ENCODE data around the gene NCOA6.
"Not testable (repeated sequence)": the region's sequence is repeated elsewhere in the genome, so short reads cannot be mapped to it uniquely, and the experiment has no call there.

NCOA6 gene

DNA sequence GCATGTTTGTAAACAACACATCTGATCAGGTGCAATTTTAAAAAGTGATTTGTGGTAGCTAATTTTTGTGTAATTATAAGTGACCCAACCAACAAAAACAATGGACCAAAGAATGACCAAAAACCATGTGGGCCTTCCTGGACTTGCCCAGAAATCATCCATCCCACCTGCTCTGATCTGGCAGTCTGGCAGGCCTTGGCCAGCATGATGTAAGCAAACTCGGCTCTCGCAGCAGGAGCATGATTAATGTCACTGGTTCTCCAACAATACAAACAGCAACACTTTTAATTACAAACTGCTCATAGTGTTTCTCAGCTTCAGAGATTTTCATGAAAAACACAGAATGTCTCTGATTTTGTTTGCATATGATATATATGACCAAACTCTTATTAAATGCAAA lies 105.2 kb downstream of the NCOA6 start:
- DNase-seq (ENCODE audit: low read depth in 2 of 2) = no peak

DNA sequence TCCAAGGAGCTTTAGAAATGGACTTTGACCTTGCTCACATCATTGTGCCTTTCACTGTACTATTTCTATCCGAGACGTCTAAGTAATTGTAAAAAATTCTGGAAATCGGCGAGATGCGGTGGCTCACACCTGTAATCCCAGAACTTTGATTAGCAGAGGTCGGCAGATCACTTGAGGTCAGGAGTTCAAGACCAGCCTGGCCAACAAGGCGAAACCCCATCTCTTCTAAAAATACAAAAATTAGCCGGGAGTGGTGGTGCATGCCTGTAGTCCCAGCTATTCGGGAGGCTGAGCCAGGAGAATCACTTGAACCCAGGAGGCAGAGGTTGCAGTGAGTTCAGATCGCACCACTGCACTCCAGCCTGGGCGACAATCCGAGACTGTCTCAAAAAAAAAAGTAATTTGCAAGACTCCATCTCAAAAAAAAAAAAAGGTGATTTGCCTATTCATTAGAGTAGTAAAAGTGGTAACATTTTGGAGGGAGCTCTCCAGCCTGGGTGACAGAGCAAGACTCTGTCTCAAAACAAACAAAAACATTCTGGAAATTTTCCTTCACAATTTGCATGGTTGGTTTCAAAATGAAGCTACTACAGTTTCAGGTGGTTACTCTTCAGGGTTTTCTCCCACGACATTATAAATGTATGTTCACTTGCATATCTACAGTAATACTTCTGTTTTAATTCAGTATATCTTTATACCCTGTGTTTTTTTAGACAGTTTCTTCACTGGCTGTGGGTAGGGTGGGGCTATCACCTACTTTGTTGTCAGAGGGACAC lies 106.0 kb downstream of the NCOA6 start:
- not testable (repeated sequence) for DNase-seq (ENCODE audit: low read depth in 2 of 2)

DNA sequence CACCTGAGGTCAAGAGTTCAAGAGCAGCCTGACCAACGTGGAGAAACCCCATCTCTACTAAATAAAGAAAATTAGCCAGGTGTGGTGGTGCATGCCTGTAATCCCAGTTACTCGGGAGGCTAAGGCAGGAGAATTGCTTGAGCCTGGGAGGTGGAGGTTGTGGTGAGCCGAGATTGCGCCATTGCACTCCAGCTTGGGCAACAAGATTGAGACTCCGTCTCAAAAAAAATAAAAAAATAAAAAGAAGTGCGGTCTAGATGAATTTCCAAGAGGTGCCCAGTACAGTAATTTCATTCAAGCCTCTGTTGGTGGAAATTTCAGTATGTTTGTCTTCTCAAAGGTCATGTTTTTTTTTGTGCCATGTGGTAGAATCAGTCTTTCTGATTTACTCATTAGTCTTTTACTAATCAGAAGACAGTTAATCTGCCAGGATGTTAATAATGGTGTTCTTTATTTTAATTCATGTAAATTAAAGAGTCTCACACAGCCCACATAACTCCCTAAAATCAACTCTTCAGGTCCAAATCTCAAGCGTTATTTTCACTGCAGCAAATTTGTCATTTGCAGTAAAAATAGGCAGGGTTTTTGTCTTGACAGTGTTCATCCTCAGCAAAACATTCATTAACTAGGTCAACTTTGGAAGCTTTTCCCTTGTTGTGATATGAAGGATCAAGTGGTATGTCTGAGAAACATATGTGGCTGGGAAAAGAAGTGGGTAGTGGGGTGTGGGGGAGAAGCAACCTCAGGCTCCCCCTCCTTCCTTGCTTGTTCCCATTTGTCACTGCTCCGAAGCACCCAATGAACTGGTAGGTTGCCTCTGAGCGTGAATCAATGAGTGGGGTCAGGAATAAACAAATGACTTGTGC lies 108.0 kb downstream of the NCOA6 start:
- no peak for DNase-seq (ENCODE audit: low read depth in 2 of 2)

DNA sequence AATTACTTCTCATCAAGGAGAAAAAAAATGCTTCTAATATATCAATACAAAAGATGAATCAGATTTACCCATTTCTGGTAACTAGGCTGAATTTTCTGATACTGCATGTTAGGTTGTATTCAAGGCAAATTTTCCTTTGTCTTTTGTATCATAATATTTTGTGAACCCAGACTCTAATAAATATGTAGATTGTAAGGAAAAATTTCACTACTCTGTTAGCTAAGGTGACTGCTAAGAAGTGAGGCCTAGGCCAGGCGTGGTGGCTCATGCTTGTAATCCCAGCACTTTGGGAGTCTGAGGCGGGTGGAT lies 108.6 kb downstream of the NCOA6 start:
- DNase-seq (ENCODE audit: low read depth in 2 of 2) = no peak

DNA sequence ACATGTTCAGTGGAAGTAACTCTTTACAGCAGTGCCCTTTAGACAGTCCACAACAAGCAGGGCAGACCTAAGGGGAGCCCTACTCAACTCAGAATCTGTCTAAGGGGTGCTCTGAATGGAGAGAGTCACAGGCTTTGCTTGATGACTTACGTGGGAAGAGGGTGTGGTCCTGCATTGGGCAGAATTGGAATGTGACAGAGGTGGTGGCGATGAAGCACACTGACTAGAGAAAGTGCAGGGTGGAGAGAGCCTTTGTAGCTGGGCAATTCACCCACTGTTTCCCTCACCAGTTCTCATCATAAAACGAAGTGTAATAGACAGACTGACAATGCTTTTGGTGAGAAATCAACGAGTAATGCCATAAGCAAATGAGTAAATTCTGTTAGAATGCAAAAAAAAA lies 110.1 kb downstream of the NCOA6 start:
- no peak for DNase-seq (ENCODE audit: low read depth in 2 of 2)

DNA sequence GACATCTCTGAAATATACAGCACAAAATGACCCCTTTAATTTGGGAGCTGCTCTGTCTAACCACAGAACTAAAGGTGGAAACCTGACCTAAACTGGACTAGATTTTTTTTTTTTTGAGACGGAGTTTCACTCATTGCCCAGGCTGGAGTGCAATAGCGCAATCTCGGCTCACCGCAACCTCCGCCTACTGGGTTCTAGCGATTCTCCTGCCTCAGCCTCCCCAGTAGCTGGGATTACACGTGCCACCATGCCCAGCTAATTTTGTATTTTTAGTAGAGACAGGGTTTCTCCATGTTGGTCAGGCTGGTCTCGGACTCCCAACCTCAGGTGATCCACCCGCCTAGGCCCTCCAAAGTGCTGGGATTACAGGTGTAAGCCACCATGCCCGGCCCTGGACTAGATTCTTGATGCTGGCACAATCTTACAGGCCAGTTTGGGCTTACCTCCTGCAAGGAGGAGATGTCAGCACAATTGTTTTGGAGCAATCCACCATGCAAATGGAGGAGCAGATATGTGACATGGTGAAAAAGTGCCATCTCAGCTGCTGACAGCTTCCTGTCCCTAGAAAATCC lies 111.4 kb downstream of the NCOA6 start:
- DNase-seq (ENCODE audit: low read depth in 2 of 2) = not testable (repeated sequence)

DNA sequence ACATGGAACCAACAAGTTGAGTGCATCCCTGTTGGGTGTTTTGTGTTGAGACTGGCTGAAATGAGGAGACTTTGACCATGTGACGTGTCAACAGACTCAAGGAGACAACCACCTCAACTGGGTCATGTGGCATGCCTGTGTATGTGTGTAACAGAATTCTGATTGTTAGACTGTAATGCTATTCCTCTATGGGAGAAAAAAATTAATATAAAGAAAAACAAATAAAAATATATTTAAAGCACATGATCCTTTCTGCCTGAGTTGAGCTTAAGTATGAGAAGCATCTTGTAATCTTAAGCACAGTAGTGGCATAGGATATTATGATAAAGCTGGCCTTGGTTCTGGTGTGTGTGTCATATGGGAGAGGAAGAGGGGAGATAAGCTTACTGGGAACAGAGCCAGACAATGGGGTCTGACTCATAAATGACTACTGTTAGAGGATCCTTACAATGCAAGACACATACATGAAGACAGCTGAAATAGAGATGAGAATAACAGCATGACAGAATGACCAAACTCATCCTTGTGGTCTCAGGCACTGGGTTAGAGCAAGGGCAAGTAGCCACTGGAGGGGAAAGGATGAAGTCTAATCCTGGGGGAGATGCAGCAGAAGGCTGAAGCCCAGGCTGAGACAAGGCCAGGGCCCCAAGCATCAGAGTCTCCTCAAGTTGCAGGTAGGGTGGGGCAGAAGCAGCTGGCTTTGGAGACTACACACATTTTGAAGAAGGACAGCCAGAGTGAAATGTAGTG lies 112.1 kb downstream of the NCOA6 start:
- no peak for DNase-seq (ENCODE audit: low read depth in 2 of 2)

DNA sequence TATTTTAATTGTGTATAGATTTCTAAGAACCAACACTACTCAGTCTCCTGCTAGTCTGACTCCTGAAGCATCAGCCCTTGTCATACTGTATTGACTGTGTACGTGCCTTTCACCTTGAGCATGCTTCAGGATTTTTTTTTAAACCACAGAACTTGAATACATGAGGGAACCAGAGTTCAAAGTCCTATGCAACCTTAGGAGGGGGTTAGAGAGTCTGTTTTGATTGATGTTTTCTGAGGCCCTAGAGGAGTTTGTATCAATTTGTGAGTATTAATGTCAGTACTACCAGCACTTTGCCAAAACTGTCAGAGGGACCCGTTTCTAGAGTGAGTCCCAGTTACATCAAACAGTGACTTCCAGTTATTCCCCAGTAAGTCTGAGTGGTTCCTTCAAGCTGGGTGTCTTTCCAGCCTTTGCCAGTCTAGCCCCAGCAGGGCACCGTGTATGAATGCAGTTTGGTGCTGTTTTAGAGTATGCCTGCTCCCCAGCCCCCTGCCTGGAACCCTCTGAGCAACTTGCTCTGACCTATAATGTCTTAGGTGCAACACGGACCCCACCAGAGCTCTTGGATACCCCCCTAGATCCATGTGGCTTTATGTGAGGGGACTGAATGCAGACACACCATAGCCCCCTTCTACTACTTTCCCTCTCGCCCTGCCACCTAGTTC lies 112.8 kb downstream of the NCOA6 start:
- DNase-seq (ENCODE audit: low read depth in 2 of 2) = no peak

DNA sequence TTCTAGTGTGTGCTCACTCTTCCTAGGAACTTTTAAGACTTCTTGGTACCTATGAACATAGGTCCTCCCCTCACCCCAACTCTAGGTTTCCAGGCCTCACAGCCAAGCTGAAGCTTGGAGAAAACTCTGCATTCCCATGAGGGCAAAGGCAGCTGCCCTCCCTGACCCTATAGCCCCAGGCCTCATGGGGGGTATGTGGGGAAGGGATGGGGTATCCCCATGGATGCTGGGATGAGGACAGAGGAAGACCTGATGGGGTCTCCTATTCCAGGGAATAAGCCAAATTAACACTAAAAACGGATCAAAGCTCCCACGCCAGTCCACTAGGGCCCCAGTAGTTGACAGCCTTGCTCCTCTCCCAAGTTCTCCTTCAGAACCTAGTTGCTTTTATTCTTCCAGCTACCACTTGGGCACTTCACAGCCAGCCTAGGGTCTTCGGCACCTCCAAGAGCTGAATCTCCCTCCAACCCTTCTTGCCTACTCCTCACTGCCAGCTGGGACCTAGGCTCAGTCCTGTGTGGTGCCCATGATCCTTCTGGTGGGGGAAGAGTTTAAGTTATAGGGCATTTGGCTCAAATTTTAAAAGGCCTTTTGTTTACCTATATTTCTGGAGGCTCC lies 113.5 kb downstream of the NCOA6 start:
- no peak for DNase-seq (ENCODE audit: low read depth in 2 of 2)

DNA sequence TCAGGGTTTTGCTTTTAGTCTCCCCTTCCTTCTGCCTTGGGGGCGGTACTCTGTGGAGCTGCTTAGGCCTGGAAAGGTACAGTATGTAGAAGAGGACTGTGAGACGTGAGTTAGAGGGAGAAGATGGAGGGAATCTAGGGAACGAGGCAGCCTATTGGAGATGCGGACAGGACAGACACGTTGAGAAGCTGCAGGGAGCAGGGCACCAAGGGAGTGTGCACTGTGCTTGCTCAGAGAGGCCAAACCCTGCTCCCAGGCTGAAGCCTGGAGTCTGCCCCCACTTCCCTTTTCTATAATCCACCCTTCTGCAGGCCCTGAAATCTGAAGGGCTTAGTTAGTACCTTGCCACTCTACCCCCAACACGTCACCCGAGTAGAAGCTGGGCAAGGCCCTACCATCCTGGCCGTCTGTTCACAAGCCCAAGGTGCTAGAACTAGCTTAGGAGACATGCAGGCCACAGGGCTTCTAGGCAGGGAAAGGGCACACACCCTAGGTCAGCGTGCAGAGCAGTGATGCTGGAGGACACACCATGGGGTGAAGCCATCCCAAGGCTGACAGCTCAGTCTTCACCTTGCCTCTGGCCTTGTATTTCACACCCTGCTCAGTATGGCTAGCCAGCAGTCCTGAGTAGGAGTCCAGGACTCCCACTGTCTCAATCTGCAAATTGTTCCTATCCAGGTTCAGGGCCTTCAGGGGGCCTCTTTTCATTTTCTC lies 114.4 kb downstream of the NCOA6 start:
- no peak for DNase-seq (ENCODE audit: low read depth in 2 of 2)

DNA sequence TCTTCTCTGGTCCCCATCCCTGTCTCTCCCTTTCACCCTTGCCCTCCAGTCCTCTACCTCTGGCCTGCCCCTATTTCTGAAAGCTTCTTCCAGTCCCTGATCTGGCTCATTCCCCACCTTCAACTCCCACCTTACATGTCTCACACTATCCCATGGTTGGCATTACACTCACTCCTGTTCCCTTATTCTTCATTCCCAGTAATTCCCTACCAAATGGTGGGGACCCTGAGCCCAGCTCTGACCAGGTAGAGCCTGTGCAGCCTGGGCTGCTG lies 114.9 kb downstream of the NCOA6 start:
- DNase-seq (ENCODE audit: low read depth in 2 of 2) = no peak

DNA sequence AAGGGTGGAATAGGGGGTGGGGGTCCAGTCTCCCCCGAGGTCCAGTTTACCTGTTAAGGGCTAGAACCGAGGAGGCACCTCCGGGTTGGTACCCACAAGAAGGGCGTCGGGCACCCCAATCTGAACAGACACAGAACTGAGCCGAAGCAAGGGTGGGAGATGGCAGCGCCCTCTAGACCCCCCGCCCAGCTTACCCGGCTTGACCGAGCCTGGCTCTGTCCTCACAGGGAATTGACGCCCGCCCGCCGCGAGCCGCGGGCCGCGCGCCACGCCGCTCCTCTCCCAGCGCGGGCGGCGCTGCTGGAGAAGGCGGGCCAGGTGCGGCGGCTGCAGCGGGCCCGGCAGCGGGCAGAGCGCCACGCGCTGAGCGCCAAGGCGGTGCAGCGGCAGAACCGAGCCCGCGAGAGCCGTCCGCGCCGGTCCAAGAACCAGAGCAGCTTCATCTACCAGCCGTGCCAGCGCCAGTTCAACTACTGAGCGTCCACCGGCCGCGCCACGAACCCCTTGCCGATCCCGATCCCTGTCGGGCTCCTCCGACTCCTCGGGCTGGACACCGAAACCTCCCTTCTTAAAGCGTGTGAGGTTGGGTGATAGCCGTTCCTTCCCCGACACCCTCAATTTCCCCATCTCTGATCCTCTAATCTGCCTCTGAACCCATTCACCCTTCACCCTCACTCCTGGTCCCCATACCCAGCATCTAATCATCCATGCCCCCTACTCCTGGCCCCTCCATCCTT lies 115.5 kb downstream of the NCOA6 start:
- DNase-seq (ENCODE audit: low read depth in 2 of 2) = no peak

DNA sequence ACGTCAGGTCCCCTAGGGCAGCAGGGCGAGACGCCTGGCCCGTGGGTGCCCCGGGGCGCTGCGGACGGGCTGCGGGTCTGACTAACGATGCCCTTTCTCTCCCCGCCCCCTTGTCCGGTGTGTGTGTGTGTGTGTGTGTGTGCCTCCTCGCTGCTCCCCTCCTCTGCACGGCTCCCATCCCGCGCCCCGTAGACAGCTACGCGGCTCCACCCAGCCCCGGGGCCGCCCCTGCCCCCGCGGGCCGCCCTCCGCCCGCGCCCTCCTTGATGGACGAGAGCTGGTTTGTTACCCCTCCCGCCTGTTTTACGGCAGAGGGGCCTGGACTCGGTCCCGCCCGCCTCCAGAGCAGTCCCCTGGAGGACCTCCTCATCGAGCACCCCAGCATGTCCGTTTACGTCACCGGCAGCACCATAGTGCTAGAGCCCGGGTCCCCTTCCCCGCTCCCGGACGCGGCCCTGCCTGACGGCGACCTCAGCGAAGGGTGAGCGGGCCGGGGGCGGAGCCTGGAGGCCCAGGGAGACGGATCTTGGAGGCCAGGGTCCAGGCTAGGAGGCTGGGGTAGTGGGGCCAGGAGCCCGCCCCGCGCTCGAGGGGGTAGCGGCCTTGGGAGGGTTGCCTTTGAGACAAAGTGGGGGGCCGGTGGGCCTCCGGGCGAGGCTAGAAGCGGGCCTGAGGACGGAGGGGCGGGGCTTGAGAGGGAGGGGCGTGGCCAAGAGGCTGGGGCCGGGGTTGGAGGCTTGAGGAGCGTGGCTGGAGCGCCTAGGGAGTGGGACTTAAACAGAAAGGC lies 116.2 kb downstream of the NCOA6 start:
- DNase-seq (ENCODE audit: low read depth in 2 of 2) = peak; percentile 38 to 72

DNA sequence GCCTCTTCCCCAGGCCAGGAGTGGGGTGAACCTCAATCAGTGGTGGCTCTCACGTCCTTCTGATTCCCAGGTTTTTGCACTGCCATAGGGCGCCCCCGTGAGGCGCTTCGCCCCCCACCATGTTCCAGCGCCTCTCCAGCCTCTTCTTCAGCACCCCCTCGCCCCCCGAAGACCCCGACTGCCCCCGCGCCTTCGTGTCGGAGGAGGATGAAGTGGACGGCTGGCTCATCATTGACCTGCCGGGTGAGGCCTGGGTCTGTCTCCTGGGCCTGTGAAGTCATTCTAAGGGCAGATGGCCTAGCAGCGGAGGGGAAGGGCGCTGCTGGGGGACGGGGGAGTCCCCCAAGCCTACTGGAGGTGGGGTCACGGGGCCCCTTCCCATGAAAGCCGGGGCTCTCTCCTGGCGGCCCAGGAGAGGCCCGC lies 116.8 kb downstream of the NCOA6 start:
- DNase-seq (ENCODE audit: low read depth in 2 of 2) = peak in 1 of 2 donors; percentile 33

DNA sequence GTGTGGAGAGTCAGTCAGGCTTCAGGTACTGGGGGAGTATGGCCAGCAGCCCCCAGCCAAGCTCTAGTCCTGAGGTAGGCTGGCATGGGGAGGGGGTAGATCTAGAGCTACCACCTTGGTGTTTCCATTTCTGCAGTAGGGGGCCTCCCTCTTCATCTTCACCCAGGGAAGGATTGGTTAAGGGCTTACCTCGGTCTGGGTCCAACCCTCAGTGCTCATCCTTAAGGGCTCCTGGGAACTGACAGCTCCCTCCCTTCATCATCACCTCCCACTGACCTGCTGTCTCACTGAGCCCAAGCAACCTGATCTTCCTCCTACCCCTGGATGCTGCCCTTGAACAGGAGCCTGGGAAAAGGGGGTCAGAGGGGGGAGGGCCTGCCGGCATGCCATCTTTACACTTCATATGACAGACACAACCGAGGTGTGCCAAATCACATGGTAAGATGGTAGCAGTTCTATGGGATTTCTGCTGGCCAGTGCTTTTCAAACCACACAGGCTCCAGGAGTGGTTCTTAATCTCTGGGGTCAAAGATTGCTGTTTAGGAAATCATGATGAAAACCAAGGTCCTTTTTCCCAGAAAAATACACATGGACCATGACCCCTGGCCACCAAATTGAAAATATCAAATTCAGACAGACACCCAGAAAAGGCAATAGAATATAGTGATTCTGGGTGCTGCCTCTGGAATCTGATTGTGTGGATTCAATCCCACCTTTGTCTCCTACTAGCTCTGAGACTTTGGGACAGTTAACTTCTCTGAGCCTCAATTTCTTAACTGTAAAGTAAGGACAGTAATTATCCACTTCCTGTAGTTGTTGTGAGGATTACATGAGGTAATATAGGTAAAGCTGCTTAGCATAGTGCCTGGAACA lies 118.3 kb downstream of the NCOA6 start:
- DNase-seq (ENCODE audit: low read depth in 2 of 2) = no peak

DNA sequence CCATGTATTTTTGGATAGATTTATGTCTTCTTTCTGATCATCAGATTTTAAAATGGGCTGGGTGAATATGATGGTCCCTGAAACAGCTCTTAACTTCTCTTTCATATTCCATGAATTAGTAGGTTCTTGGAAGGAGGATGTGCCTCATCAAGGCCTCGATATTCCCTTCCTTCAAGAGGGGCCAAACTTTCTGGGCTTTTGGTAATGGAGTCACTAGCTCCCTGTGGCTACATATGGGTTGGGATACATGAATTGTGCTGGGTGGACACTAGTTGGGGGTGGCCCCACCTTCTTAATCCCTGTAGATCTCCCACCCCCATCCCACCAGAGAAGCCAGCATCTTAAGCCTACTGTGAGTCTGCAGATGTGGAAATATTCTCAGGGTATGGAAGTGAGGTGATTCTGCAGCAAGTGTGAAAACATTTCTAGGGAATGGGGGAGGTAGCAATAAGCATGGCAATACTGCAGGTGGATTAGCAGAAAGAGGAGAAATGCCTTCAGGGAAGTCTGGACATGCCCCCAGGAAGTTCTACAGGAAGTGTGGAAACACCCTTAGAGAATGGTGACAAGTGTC lies 119.1 kb downstream of the NCOA6 start:
- no peak for DNase-seq (ENCODE audit: low read depth in 2 of 2)

DNA sequence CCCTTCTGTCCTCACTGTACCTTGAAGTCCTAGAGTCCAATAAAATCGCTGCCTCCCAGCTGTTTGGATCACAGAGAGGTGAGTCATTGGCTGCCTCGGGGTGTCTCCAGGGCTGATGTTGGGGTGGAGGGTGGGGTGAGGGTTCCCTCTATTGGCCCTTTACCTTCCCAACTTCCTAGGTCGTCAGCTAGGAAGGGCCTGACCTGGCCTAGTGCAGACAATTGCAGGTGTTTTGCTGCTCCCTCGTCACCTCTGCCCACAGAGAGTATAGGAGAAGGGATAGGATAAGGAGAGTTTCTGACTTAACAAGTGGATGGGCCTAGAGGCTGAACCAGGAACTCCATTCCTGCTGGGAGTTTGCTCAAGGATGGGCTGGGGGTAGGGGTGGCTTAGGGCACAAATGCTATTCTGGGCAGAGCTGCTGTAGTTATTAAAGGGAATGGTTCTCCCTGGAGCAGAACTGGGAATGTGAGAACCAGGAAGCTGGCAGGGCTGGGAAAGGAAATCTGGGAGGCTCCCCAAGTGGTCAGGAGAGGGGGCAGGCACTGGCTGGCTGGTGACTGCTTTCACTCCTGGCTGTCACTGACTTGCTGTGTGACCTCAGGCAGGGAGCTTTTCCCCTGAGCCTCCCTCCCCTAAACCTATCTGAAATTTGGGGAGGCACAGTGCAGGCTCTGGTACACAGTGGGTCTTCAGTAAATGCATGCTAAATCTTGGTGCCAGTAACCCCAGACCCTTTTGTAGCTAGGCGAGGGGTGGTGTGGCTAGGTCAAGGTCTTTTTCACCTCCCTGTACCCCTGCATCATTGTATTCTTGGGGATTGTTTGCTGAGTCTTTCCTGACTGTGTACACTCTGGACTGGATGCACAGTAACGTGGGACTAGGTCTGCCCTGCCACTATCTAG lies 119.8 kb downstream of the NCOA6 start:
- DNase-seq (ENCODE audit: low read depth in 2 of 2) = no peak
